ENCODE data around the gene ST3GAL6. TPM values are rescaled to one million over a fixed set of nuclear protein-coding genes. Genes with fewer than 3 reads are reported as not detected.

The ST3GAL6 gene
- total and polyA plus RNA-seq, 2 of the 8 experiments (the other 6 are each of a cell fraction or from before 2014, with no cell fraction given), result 3.3 to 6.1 TPM

DNA sequence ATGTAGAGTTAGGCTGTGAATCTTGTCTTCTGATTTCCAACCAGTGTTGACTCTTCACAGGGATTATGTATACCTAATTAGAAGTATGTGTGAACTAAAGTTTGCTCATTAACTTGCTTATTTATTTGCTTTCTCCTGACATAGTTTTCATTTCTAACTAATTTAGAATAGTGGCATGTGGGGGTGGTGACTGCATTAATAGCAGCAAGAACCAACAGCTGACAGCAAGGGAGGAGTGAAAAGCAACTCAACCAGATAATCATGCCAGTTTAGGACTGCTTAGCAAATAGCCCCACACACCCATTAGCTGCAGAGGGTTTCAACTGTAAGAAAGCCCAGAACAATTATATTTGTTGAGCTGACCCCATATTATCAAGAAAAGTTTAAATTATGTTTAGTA, 3.8 kb downstream of the ST3GAL6 start (continued):
- TF ChIP-seq, protein P1, sequence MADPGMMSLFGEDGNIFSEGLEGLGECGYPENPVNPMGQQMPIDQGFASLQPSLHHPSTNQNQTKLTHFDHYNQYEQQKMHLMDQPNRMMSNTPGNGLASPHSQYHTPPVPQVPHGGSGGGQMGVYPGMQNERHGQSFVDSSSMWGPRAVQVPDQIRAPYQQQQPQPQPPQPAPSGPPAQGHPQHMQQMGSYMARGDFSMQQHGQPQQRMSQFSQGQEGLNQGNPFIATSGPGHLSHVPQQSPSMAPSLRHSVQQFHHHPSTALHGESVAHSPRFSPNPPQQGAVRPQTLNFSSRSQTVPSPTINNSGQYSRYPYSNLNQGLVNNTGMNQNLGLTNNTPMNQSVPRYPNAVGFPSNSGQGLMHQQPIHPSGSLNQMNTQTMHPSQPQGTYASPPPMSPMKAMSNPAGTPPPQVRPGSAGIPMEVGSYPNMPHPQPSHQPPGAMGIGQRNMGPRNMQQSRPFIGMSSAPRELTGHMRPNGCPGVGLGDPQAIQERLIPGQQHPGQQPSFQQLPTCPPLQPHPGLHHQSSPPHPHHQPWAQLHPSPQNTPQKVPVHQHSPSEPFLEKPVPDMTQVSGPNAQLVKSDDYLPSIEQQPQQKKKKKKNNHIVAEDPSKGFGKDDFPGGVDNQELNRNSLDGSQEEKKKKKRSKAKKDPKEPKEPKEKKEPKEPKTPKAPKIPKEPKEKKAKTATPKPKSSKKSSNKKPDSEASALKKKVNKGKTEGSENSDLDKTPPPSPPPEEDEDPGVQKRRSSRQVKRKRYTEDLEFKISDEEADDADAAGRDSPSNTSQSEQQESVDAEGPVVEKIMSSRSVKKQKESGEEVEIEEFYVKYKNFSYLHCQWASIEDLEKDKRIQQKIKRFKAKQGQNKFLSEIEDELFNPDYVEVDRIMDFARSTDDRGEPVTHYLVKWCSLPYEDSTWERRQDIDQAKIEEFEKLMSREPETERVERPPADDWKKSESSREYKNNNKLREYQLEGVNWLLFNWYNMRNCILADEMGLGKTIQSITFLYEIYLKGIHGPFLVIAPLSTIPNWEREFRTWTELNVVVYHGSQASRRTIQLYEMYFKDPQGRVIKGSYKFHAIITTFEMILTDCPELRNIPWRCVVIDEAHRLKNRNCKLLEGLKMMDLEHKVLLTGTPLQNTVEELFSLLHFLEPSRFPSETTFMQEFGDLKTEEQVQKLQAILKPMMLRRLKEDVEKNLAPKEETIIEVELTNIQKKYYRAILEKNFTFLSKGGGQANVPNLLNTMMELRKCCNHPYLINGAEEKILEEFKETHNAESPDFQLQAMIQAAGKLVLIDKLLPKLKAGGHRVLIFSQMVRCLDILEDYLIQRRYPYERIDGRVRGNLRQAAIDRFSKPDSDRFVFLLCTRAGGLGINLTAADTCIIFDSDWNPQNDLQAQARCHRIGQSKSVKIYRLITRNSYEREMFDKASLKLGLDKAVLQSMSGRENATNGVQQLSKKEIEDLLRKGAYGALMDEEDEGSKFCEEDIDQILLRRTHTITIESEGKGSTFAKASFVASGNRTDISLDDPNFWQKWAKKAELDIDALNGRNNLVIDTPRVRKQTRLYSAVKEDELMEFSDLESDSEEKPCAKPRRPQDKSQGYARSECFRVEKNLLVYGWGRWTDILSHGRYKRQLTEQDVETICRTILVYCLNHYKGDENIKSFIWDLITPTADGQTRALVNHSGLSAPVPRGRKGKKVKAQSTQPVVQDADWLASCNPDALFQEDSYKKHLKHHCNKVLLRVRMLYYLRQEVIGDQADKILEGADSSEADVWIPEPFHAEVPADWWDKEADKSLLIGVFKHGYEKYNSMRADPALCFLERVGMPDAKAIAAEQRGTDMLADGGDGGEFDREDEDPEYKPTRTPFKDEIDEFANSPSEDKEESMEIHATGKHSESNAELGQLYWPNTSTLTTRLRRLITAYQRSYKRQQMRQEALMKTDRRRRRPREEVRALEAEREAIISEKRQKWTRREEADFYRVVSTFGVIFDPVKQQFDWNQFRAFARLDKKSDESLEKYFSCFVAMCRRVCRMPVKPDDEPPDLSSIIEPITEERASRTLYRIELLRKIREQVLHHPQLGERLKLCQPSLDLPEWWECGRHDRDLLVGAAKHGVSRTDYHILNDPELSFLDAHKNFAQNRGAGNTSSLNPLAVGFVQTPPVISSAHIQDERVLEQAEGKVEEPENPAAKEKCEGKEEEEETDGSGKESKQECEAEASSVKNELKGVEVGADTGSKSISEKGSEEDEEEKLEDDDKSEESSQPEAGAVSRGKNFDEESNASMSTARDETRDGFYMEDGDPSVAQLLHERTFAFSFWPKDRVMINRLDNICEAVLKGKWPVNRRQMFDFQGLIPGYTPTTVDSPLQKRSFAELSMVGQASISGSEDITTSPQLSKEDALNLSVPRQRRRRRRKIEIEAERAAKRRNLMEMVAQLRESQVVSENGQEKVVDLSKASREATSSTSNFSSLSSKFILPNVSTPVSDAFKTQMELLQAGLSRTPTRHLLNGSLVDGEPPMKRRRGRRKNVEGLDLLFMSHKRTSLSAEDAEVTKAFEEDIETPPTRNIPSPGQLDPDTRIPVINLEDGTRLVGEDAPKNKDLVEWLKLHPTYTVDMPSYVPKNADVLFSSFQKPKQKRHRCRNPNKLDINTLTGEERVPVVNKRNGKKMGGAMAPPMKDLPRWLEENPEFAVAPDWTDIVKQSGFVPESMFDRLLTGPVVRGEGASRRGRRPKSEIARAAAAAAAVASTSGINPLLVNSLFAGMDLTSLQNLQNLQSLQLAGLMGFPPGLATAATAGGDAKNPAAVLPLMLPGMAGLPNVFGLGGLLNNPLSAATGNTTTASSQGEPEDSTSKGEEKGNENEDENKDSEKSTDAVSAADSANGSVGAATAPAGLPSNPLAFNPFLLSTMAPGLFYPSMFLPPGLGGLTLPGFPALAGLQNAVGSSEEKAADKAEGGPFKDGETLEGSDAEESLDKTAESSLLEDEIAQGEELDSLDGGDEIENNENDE (IDR thresholded peaks at IDR 0.05; ENCODE audit: insufficient replicate concordance, low read length), result no peak
- no peak for TF ChIP-seq TAF7 (optimal IDR thresholded peaks at IDR 0.05; ENCODE audit: borderline replicate concordance, low read depth, low read length)
